ENCODE data around the gene TMEM87B. TPM values are rescaled to one million over a fixed set of nuclear protein-coding genes. Genes with fewer than 3 reads are reported as not detected.

The TMEM87B gene
- total and polyA plus RNA-seq, 2 of the 8 experiments (the other 6 are each of a cell fraction or from before 2014, with no cell fraction given), result 7.2 to 9.0 TPM

DNA sequence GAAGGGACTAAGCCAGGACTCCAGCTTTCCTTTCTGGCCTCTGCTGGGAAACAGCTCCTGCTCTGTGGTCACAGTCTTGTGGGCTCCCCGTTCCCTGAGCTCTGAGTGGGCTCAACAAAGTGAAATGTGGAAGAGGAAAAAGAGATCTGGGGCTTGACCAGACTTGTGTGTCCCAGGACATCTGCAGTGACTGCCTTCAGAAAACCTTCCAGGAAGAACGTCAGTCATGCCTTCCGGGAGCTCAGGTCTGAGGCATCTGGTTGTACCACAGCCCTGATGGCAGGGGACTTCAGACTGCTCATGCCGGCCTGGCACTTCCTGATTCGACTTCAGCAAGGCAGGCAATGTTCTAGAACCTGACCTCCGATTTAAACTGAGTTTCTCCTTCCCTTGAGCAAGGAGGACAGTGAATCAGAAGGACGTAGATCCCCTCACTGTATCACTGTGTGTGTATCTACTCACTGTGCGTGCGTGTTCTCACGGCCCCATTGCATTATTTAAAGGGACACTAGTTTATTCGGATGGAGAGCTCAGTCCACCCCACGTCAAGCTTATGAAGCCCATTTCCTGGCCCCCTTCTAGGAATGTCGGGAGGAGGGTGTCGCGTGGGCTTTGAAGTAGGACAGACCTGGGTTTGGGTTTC is 82.6 kb downstream of the TMEM87B start:
- Histone ChIP-seq H3K27me3 (replicated peaks in 1 of 4; ENCODE audit: control insufficient read depth in 3 of 4, extremely low read depth in 1 of 4, insufficient read depth in 3 of 4, low read length in 3 of 4) (peaks cover 29 to 63% (median 48%) of the 10 kb centered on the region in 4 experiments), H3K4me2 (ENCODE audit: insufficient read depth in 1 of 2, low read depth in 2 of 2, low read length in 2 of 2) (peak overlapping the region; percentile 85 to 93), H3K56ac (replicated peaks; ENCODE audit: insufficient read length, low read depth, low read length) (no peak overlapping the region), H4K91ac (replicated peaks; ENCODE audit: insufficient read length, low read length) (no peak overlapping the region), H2BK15ac (ENCODE audit: low read length) (no peak overlapping the region), H3K27ac (ENCODE audit: low read depth, low read length) (no peak overlapping the region), H3K18ac (ENCODE audit: extremely low read depth, low read length) (no peak overlapping the region; the same call in 1 of the 2 replicates), H2BK12ac (ENCODE audit: low read depth, low read length) (no peak overlapping the region; the same call in 1 of the 2 replicates), H3K4ac (replicated peaks; ENCODE audit: insufficient read length, low read depth, low read length) (no peak overlapping the region), H3K23me2 (ENCODE audit: low read depth, low read length) (peaks cover 10% of the 10 kb centered on the region; the same call in 1 of the 2 replicates), H2AFZ (ENCODE audit: low read length) (peak overlapping the region; percentile 71), H2BK20ac (ENCODE audit: low read length) (no peak overlapping the region), H2BK120ac (replicated peaks; ENCODE audit: low read depth, low read length) (no peak overlapping the region), H3K9ac (replicated peaks in 1 of 4; ENCODE audit: extremely low read depth in 1 of 4, low read depth in 3 of 4, low read length in 3 of 4) (no peak overlapping the region), H2BK5ac (ENCODE audit: low read depth, low read length) (no peak overlapping the region), H3K23ac (ENCODE audit: insufficient read length) (no peak overlapping the region), H3K14ac (ENCODE audit: insufficient read length) (no peak overlapping the region), H4K20me1 (replicated peaks in 1 of 2; ENCODE audit: control insufficient read depth in 1 of 2, insufficient read depth in 2 of 2, low read length in 2 of 2) (peaks cover 0 to under 1% of the 10 kb centered on the region in 2 experiments), H3K79me1 (ENCODE audit: low read depth, low read length) (no peaks in the 10 kb centered on the region), H4K8ac (ENCODE audit: extremely low read depth, insufficient read depth, low read length) (peak overlapping the region; percentile 45; the same call in 1 of the 2 replicates), H3K4me3 (ENCODE audit: extremely low read depth in 1 of 4, insufficient read depth in 2 of 4, low read depth in 3 of 4, low read length in 4 of 4) (peak overlapping the region; percentile 40 to 80 (median 64)), H3K9me3 (ENCODE audit: insufficient read depth in 2 of 2, low read depth in 1 of 2, low read length in 1 of 2) (no peaks in the 10 kb centered on the region; a peak in 1 of 4 replicates), H3K4me1 (replicated peaks in 1 of 4; ENCODE audit: control insufficient read depth in 3 of 4, insufficient read depth in 4 of 4, low read length in 3 of 4) (peaks cover 0 to 6% (median 6%) of the 10 kb centered on the region in 4 experiments; a peak in 4 of 7 replicates), H2AK5ac (ENCODE audit: low read depth, low read length) (no peak overlapping the region), H4K5ac (ENCODE audit: insufficient read length, low read depth, low read length) (no peak overlapping the region), H3K36me3 (ENCODE audit: control insufficient read depth in 2 of 4, insufficient read depth in 4 of 4, low read length in 3 of 4) (no peaks in the 10 kb centered on the region), H3K79me2 (ENCODE audit: control insufficient read depth in 1 of 2, insufficient read depth in 2 of 2, low read length in 2 of 2) (no peaks in the 10 kb centered on the region)
- DNase-seq (ENCODE audit: low read depth in 1 of 2, low spot score in 2 of 2) (no peak), FAIRE-seq (no peak)
- POLR2A ChIA-PET (ENCODE audit: partially characterized antibody), result interaction anchor here (1.3 to 1.7 kb wide), 2 partner anchors 56 to 117 kb away, joined by 3 read pairs; partner anchors contain the start of gene ZC3H8
- TF ChIP-seq EZH2 (IDR thresholded peaks at IDR 0.05; ENCODE audit: low read depth, low read length, severe bottlenecking) (peak; percentile 61), POLR2A (IDR thresholded peaks at IDR 0.05; ENCODE audit: control extremely low read depth in 1 of 2, low read depth in 2 of 2, low read length in 2 of 2) (no peak), RBBP5 (IDR thresholded peaks at IDR 0.05; ENCODE audit: borderline replicate concordance, low read depth, low read length) (no peak), KDM4A (IDR thresholded peaks at IDR 0.05; ENCODE audit: low read depth, low read length, severe bottlenecking) (peak; percentile 8)
- CTCF ChIA-PET (ENCODE audit: partially characterized antibody), result interaction anchor here (0.9 to 2.5 kb wide), 4 partner anchors 11 to 44 kb away, joined by 3 to 12 read pairs (median 4); no protein-coding TSS in a partner anchor
- 34% methylated on average over 15 of the region's 15 CpGs; no CpG with 5 or more reads in 1 of the 2 experiments for WGBS, 2 experiments (ENCODE audit: extremely low coverage in 1 of 2, insufficient coverage in 1 of 2, insufficient read length in 1 of 2, insufficient replicate concordance in 2 of 2, low coverage in 1 of 2, low lambda C conversion rate in 2 of 2, missing lambda C conversion rate in 1 of 2)

Measured in H1 (cell line).